Measurements from ENCODE around the gene REC114.

Gene REC114

GRCh38 chr15:73555080-73555479, 112.1 kb downstream of the REC114 start:
- no peak for TF ChIP-seq CTCF (conservative IDR thresholded peaks at IDR 0.05)
- no peak overlapping the region for H3K27ac ChIP-seq

- TF ChIP-seq CTCF (conservative IDR thresholded peaks at IDR 0.05): no peak
Observed at GRCh38 chr15:73558529-73558928, 115.6 kb downstream of the REC114 start.

GRCh38 chr15:73560501-73561117, 117.6 kb downstream of the REC114 start:
- TF ChIP-seq CTCF (conservative IDR thresholded peaks at IDR 0.05): peak; percentile 84
- no peak overlapping the region for H3K27ac ChIP-seq

More at GRCh38 chr15:73558529-73558928, 115.6 kb downstream of the REC114 start:
- no peak overlapping the region for H3K27ac ChIP-seq

- H3K27ac ChIP-seq: no peak overlapping the region
- TF ChIP-seq CTCF (conservative IDR thresholded peaks at IDR 0.05): peak; percentile 46
Observed at GRCh38 chr15:73564255-73564654, 121.3 kb downstream of the REC114 start.

GRCh38 chr15:73567020-73567419, 124.1 kb downstream of the REC114 start:
- H3K27ac ChIP-seq: no peak overlapping the region; the same call in 1 of the 2 replicates
- no peak for TF ChIP-seq CTCF (conservative IDR thresholded peaks at IDR 0.05)

- no peak overlapping the region for H3K27ac ChIP-seq
- no peak for TF ChIP-seq CTCF (conservative IDR thresholded peaks at IDR 0.05)
Observed at GRCh38 chr15:73568564-73569280, 125.8 kb downstream of the REC114 start.

GRCh38 chr15:73569361-73569760, 126.4 kb downstream of the REC114 start:
- TF ChIP-seq CTCF (conservative IDR thresholded peaks at IDR 0.05): peak; percentile 35
- no peak overlapping the region for H3K27ac ChIP-seq
